Mucosa of rectum (tissue), 2 donors: ENCODE results near the gene MAN2B1.
"Not testable (repeated sequence)": the region's sequence is repeated elsewhere in the genome, so short reads cannot be mapped to it uniquely, and the experiment has no call there.

Experiments used
- H3K27ac ChIP-seq, 2 donors: one replicate each; pipeline ENCODE4 v1.7.0; 2013; ENCODE audit warnings: inconsistent platforms in 2 of 2, low read depth in 2 of 2, low read length in 2 of 2
- H3K27me3 ChIP-seq, 2 donors: one replicate each; pipeline ENCODE4 v1.7.0; 2013; ENCODE audit warnings: low read length in 2 of 2; ENCODE audit not compliant: control insufficient read depth in 2 of 2, insufficient read depth in 2 of 2
- H3K36me3 ChIP-seq, 2 donors: one replicate each; pipeline ENCODE4 v1.7.0; 2013; ENCODE audit warnings: low read length in 2 of 2; ENCODE audit not compliant: control insufficient read depth in 2 of 2, insufficient read depth in 2 of 2
- H3K4me1 ChIP-seq, 2 donors: one replicate each; pipeline ENCODE4 v1.7.0; 2013; ENCODE audit warnings: low read length in 2 of 2, mild to moderate bottlenecking in 1 of 2; ENCODE audit not compliant: control insufficient read depth in 2 of 2, insufficient read depth in 2 of 2
- H3K4me3 ChIP-seq, 2 donors: one replicate each; pipeline ENCODE4 v1.7.0; 2013; ENCODE audit warnings: low read length in 2 of 2
- H3K9ac ChIP-seq, 2 donors: one replicate each; pipeline ENCODE4 v1.7.0; 2013; ENCODE audit warnings: low read length in 2 of 2, low read depth in 1 of 2, mild to moderate bottlenecking in 1 of 2
- H3K9me3 ChIP-seq, 2 donors: one replicate each; pipeline ENCODE4 v1.7.0; 2013; ENCODE audit warnings: low read length in 2 of 2; ENCODE audit not compliant: control insufficient read depth in 2 of 2
- donor health status: healthy.
- donor health status: Normal muscosa, but diverticular disease.

Gene MAN2B1

DNA sequence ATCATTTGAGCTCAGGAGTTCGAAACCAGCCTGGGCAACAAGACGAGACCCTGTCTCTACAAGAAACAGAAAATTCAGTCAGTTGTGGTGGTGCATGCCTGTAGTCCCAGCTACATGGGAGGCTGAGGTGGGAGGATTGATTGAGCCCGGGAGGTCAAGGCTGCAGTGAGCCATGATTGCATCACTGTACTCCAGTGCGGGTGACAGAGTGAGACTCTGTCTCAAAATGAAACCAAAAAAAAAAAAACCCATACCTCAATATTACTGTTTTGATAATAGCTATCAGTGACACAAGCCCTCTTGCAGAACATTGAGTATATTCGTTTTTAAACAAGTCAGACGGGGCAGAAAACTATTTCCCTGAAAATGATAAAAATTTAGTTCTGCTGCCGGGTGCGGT, 39.6 kb downstream of the MAN2B1 start:
- H3K9ac ChIP-seq, result no peak overlapping the region

GRCh38 chr19:12623361-12624031, 43.0 kb downstream of the MAN2B1 start:
- Histone ChIP-seq H3K4me1 (peaks cover 0 to 3% of the 10 kb centered on the region in 2 donors), H3K27me3 (no peaks in the 10 kb centered on the region), H3K36me3 (peaks cover 30 to 45% of the 10 kb centered on the region in 2 donors), H3K27ac (no peak overlapping the region), H3K4me3 (no peak overlapping the region), H3K9me3 (peaks cover 10 to 15% of the 10 kb centered on the region in 2 donors), H3K9ac (no peak overlapping the region)

More for the DNA sequence above, 39.6 kb downstream of the MAN2B1 start:
- no peak overlapping the region for H3K4me3 ChIP-seq
- no peaks in the 10 kb centered on the region for H3K27me3 ChIP-seq
- H3K36me3 ChIP-seq, result peaks cover 40 to 63% of the 10 kb centered on the region in 2 donors
- H3K4me1 ChIP-seq, result no peaks in the 10 kb centered on the region
- no peak overlapping the region for H3K27ac ChIP-seq
- H3K9me3 ChIP-seq, result peaks cover 13 to 19% of the 10 kb centered on the region in 2 donors

GRCh38 chr19:12621253-12622024, 45.1 kb downstream of the MAN2B1 start:
- H3K36me3 ChIP-seq, result peaks cover 13 to 31% of the 10 kb centered on the region in 2 donors
- not testable (repeated sequence) for H3K9me3 ChIP-seq, H3K27me3 ChIP-seq, H3K27ac ChIP-seq, H3K9ac ChIP-seq, H3K4me1 ChIP-seq, H3K4me3 ChIP-seq

DNA sequence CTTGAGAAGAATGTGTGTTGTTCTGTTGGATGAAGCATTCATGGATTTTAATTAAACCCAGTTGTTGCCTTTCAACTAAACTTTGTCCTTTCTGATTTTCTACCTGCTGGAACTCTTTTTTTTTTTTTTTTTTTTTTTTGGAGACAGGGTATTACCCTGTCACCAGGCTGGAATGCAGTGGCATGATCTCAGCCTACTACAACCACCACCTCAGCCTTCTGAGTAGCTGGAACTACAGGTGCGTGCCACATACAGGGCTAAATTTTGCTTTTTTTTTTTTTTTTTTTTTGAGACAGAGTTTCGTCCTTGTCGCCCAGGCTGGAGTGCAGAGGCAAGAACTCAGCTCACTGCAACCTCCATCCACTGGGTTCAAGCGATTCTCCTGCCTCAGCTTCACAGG, 48.9 kb downstream of the MAN2B1 start:
- no peaks in the 10 kb centered on the region for H3K27me3 ChIP-seq
- no peak overlapping the region for H3K9ac ChIP-seq
- H3K36me3 ChIP-seq, result peaks cover 6 to 10% of the 10 kb centered on the region in 2 donors
- peaks cover 0 to 3% of the 10 kb centered on the region in 2 donors for H3K4me1 ChIP-seq
- H3K4me3 ChIP-seq, result no peak overlapping the region
- no peak overlapping the region for H3K27ac ChIP-seq
- no peaks in the 10 kb centered on the region for H3K9me3 ChIP-seq

DNA sequence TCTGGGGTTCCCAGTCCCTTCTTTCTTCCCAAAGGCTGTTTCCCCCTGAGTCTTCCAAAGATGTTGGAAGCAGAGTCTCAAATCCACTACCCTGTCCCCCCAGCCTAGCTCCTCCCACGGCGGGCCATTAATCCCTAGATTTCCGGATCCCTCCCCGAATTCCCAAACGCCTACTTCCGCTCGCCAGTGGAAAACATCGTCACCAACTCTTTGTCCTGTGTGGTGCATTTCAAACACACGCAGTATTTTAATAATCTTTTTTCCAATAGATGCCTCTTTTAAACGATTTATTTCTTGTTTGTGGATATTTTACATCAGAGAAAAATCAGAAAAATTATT, 55.2 kb downstream of the MAN2B1 start:
- Histone ChIP-seq H3K27ac (peak overlapping the region; percentile 99), H3K4me3 (peak overlapping the region; percentile 99 to 100), H3K9ac (peak overlapping the region; percentile 97 to 100), H3K9me3 (no peaks in the 10 kb centered on the region), H3K4me1 (peaks cover 0 to 5% of the 10 kb centered on the region in 2 donors), H3K36me3 (peaks cover 6 to 22% of the 10 kb centered on the region in 2 donors), H3K27me3 (no peaks in the 10 kb centered on the region)

- peak within 1 kb of the TSS; percentile 99 for H3K27ac ChIP-seq
- H3K4me1 ChIP-seq, result peaks cover 0 to 5% of the 10 kb centered on the region in 2 donors
- peaks cover 6 to 18% of the 10 kb centered on the region in 2 donors for H3K36me3 ChIP-seq
- no peaks in the 10 kb centered on the region for H3K27me3 ChIP-seq
- H3K9me3 ChIP-seq, result no peaks in the 10 kb centered on the region
- H3K4me3 ChIP-seq, result peak within 1 kb of the TSS; percentile 99 to 100
- H3K9ac ChIP-seq, result peak within 1 kb of the TSS; percentile 97 to 100
These were observed 55.8 kb downstream of the MAN2B1 start, which contains the start of the genes ZNF490 and ZNF791 for GRCh38 chr19:12610540-12611360. ZNF490 (minus strand) TSS chr19:12610813; CDS start chr19:12610680, 133 bp downstream. ZNF791 (plus strand) TSS chr19:12610920; CDS start chr19:12611080, 160 bp downstream.

- Histone ChIP-seq H3K4me1 (peaks cover 0 to 5% of the 10 kb centered on the region in 2 donors), H3K27me3 (no peaks in the 10 kb centered on the region), H3K9ac (no peak overlapping the region), H3K9me3 (no peaks in the 10 kb centered on the region), H3K27ac (no peak overlapping the region), H3K36me3 (peaks cover 0 to 16% of the 10 kb centered on the region in 2 donors), H3K4me3 (no peak overlapping the region)
These were observed 58.9 kb downstream of the MAN2B1 start for GRCh38 chr19:12607631-12608030.

DNA sequence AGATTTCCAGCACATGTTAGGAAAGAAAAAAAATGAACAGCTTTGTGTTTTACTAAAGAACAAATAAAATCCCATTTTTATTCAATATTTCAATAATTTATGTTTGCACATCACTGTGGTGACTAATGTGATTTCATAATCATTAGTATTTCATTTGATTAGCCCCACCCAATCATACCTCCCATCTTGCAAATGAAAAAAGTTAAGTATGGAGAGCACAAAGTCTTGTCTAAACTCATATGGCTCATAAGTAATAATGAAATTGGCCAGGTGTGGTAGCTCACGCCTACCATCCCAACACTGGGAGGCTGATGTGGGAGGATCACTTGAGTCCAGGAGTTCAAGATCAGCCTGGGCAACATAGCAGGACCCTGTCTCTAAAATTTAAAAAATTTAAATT, 59.7 kb downstream of the MAN2B1 start:
- no peak overlapping the region for H3K27ac ChIP-seq
- peaks cover 0 to 16% of the 10 kb centered on the region in 2 donors for H3K36me3 ChIP-seq
- no peaks in the 10 kb centered on the region for H3K9me3 ChIP-seq
- H3K4me3 ChIP-seq, result no peak overlapping the region
- peaks cover 0 to 5% of the 10 kb centered on the region in 2 donors for H3K4me1 ChIP-seq
- H3K9ac ChIP-seq, result no peak overlapping the region
- H3K27me3 ChIP-seq, result no peaks in the 10 kb centered on the region

GRCh38 chr19:12603714-12604113, 62.8 kb downstream of the MAN2B1 start:
- Histone ChIP-seq H3K9me3 (no peaks in the 10 kb centered on the region), H3K36me3 (peaks cover 0 to 12% of the 10 kb centered on the region in 2 donors), H3K27me3 (no peaks in the 10 kb centered on the region), H3K27ac (no peak overlapping the region), H3K4me1 (no peaks in the 10 kb centered on the region), H3K9ac (no peak overlapping the region), H3K4me3 (no peak overlapping the region)
